HepG2 (cell line): ENCODE results near the gene VBP1. TPM values are rescaled to one million over a fixed set of nuclear protein-coding genes. Genes with fewer than 3 reads are reported as not detected.

ENCODE experiments used
- CERS6 ChIP-seq: sonication (generic); formaldehyde crosslinking; IDR thresholded peaks from 2 replicates; pipeline ENCODE4 v1.5.0; 2020; ENCODE audit warnings: missing genetic modification reagents
- FOXP1 ChIP-seq, 2 experiments: fragments of 450-650 bp in 1 of 2; IDR thresholded peaks; 2 replicates each; pipeline ENCODE4 v1.6.1; 2017 to 2018; ENCODE audit warnings: antibody characterized with exemption in 1 of 2
- GATA4 ChIP-seq: sonication (generic); IDR thresholded peaks from 2 replicates; pipeline ENCODE4 v1.6.1; 2016; ENCODE audit warnings: antibody characterized with exemption, low read depth, borderline replicate concordance
- GFI1 ChIP-seq: sonication (generic); formaldehyde crosslinking; IDR thresholded peaks from 2 replicates; pipeline ENCODE4 v1.5.0; 2020; ENCODE audit warnings: missing genetic modification reagents, mild to moderate bottlenecking, borderline replicate concordance
- GZF1 ChIP-seq: sonication (generic); formaldehyde crosslinking; IDR thresholded peaks from 2 replicates; pipeline ENCODE4 v1.5.1; 2020; ENCODE audit warnings: mild to moderate bottlenecking, missing genetic modification reagents
- KDM2A ChIP-seq: sonication (generic); formaldehyde crosslinking; IDR thresholded peaks from 2 replicates; pipeline ENCODE4 v1.4.0; 2020; ENCODE audit warnings: low read depth, missing genetic modification reagents, borderline replicate concordance
- KDM5B ChIP-seq: sonication (generic); formaldehyde crosslinking; IDR thresholded peaks from 2 replicates; pipeline ENCODE4 v1.4.0; 2020; ENCODE audit warnings: missing genetic modification reagents, mild to moderate bottlenecking, borderline replicate concordance
- MBD4 ChIP-seq: IDR thresholded peaks from 2 replicates; pipeline ENCODE4 v1.6.1; 2012; ENCODE audit warnings: low read length, inconsistent platforms, borderline replicate concordance
- NFE2 ChIP-seq: sonication (generic); formaldehyde crosslinking; IDR thresholded peaks from 2 replicates; pipeline ENCODE4 v1.4.0; 2020; ENCODE audit warnings: missing genetic modification reagents
- NFRKB ChIP-seq: fragments of 450-650 bp; IDR thresholded peaks from 2 replicates; pipeline ENCODE4 v1.6.1; 2017
- NFYB ChIP-seq: sonication (generic); formaldehyde crosslinking; IDR thresholded peaks from 2 replicates; pipeline ENCODE4 v1.4.0; 2020; ENCODE audit warnings: missing genetic modification reagents
- SP140L ChIP-seq: sonication (generic); formaldehyde crosslinking; IDR thresholded peaks from 2 replicates; pipeline ENCODE4 v1.4.0; 2020; ENCODE audit warnings: missing genetic modification reagents, borderline replicate concordance
- SP2 ChIP-seq: sonication (generic); formaldehyde crosslinking; IDR thresholded peaks from 2 replicates; pipeline ENCODE4 v1.5.1; 2020; ENCODE audit warnings: mild to moderate bottlenecking, missing genetic modification reagents
- SUZ12 ChIP-seq: fragments of 150-350 bp; IDR thresholded peaks from 2 replicates; pipeline ENCODE4 v1.6.1; 2014; ENCODE audit warnings: low read depth, low read length
- ZNF563 ChIP-seq: sonication (generic); formaldehyde crosslinking; IDR thresholded peaks from 2 replicates; pipeline ENCODE4 v1.8.0; 2022; ENCODE audit warnings: mild to moderate bottlenecking, moderate library complexity, missing genetic modification reagents
- ZNF589 ChIP-seq: sonication (generic); formaldehyde crosslinking; conservative IDR thresholded peaks from 2 replicates; pipeline ENCODE4 v1.8.0; 2022; ENCODE audit warnings: mild to moderate bottlenecking, moderate library complexity, missing genetic modification reagents
- polyA plus RNA-seq, 8 experiments: library from polyadenylated mRNA; depleted of rRNA in 3 of 8; stranded (reverse) in 7 of 8; unstranded in 1 of 8; fragments of >200 nt; fragmentation: Illumina TruSeq in 4 of 8; extraction: Trizol in 4 of 8; gene quantifications; 2 replicates each; pipeline versions ENCODE4 v1.2.1 to v1.2.3, GENCODE V29; 2011 to 2016; ENCODE audit warnings: low read depth in 4 of 8, missing spikeins in 1 of 8, mixed read lengths in 1 of 8; ENCODE audit not compliant: insufficient read depth in 1 of 8
- total RNA-seq, 5 experiments: library from RNA; depleted of rRNA; stranded (reverse); fragments of >200 nt; fragmentation: Illumina TruSeq; extraction: Trizol; gene quantifications; 2 replicates each; pipeline ENCODE4 v1.2.3, GENCODE V29; 2016; ENCODE audit warnings: low read depth in 1 of 5
- TF ChIP-seq, protein P1 (sequence below): sonication (generic); formaldehyde crosslinking; IDR thresholded peaks from 2 replicates; pipeline ENCODE4 v1.4.0; 2020; ENCODE audit warnings: mild to moderate bottlenecking, missing genetic modification reagents
- TF ChIP-seq, protein P2 (sequence below): sonication (generic); formaldehyde crosslinking; IDR thresholded peaks from 2 replicates; pipeline ENCODE4 v1.8.0; 2022; ENCODE audit warnings: low read depth, missing genetic modification reagents
- TF ChIP-seq, protein P3 (sequence below): sonication (generic); formaldehyde crosslinking; IDR thresholded peaks from 2 replicates; pipeline ENCODE4 v1.4.0; 2020; ENCODE audit warnings: missing genetic modification reagents
- TF ChIP-seq, protein P4 (sequence below): IDR thresholded peaks from 2 replicates; pipeline ENCODE4 v1.6.1; 2012; ENCODE audit warnings: low read length, improper control_type of control experiment

VBP1 gene
- total and polyA plus RNA-seq, 2 of the 13 experiments (the other 11 are each of a cell fraction or from before 2014, with no cell fraction given): 20.4 to 72.6 TPM

DNA sequence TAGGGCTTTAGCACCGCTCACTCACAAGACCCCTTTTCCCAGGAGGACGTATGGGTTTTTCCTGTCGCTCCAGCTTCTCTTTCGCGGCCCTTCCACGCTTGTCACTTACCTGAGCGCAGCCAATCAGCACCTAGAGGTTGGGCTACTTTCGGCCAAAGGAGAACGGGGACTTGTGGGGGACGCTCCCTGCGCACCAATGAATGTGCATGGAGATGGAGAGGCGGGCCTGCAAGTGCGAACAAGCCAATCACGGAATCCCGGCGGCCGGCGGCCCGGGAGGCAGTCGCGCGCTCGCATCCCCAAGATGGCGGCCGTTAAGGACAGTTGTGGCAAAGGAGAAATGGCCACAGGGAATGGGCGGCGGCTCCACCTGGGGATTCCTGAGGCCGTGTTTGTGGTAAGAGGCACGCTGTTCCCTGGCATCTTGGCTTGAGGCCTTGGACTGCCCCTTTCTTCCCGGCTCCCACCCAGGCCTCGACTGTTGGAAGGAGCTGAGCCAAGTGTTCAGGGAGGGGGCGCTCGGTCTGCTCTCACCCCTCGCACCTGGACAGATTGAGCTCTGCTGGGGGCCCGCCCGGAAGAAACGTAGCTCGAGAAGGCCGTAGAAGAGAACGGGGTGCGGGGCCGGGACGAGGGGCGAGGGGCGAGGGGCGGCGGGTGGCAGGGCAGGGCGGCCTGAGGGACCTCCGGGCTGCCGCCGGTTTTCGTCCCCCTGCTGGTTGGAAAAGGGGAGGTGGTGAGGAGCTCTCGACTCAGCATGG lies at the start of gene VBP1 (continued):
- TF ChIP-seq GZF1 (CRISPR knock-in tag): no peak
- TF ChIP-seq KDM2A (CRISPR knock-in tag): no peak; the same call in 1 of the 2 replicates
- TF ChIP-seq MBD4: no peak
- no peak for TF ChIP-seq ZNF563 (CRISPR knock-in tag)
- peak; percentile 97 for TF ChIP-seq NFYB (CRISPR knock-in tag)
- no peak for TF ChIP-seq SUZ12
- no peak for TF ChIP-seq FOXP1 (IDR thresholded peaks at IDR 0.05)
- TF ChIP-seq FOXP1 (CRISPR knock-in tag; IDR thresholded peaks at IDR 0.05): no peak
- peak; percentile 93 for TF ChIP-seq SP2 (CRISPR knock-in tag)
- TF ChIP-seq, protein P1, sequence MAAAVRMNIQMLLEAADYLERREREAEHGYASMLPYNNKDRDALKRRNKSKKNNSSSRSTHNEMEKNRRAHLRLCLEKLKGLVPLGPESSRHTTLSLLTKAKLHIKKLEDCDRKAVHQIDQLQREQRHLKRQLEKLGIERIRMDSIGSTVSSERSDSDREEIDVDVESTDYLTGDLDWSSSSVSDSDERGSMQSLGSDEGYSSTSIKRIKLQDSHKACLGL (CRISPR knock-in tag): no peak
- no peak for TF ChIP-seq SP140L (CRISPR knock-in tag)
- TF ChIP-seq, protein P2, sequence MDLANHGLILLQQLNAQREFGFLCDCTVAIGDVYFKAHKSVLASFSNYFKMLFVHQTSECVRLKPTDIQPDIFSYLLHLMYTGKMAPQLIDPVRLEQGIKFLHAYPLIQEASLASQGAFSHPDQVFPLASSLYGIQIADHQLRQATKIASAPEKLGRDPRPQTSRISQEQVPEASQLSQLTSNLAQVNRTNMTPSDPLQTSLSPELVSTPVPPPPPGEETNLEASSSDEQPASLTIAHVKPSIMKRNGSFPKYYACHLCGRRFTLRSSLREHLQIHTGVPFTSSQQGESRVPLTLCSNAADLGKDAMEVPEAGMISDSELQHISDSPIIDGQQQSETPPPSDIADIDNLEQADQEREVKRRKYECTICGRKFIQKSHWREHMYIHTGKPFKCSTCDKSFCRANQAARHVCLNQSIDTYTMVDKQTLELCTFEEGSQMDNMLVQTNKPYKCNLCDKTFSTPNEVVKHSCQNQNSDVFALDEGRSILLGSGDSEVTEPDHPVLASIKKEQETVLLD (CRISPR knock-in tag): no peak
- no peak for TF ChIP-seq NFRKB
- no peak; the same call in 1 of the 2 replicates for TF ChIP-seq GATA4
- TF ChIP-seq, protein P3, sequence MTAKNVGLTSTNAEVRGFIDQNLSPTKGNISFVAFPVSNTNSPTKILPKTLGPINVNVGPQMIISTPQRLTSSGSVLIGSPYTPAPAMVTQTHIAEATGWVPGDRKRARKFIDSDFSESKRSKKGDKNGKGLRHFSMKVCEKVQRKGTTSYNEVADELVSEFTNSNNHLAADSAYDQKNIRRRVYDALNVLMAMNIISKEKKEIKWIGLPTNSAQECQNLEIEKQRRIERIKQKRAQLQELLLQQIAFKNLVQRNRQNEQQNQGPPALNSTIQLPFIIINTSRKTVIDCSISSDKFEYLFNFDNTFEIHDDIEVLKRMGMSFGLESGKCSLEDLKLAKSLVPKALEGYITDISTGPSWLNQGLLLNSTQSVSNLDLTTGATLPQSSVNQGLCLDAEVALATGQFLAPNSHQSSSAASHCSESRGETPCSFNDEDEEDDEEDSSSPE: peak; percentile 31; the same call in 1 of the 2 replicates
- TF ChIP-seq KDM5B (CRISPR knock-in tag): peak; percentile 32; the same call in 1 of the 2 replicates
- no peak for TF ChIP-seq ZNF589 (CRISPR knock-in tag)
- TF ChIP-seq GFI1 (CRISPR knock-in tag): no peak
- no peak for TF ChIP-seq CERS6 (CRISPR knock-in tag)
- TF ChIP-seq NFE2 (CRISPR knock-in tag): no peak
- TF ChIP-seq, protein P4, sequence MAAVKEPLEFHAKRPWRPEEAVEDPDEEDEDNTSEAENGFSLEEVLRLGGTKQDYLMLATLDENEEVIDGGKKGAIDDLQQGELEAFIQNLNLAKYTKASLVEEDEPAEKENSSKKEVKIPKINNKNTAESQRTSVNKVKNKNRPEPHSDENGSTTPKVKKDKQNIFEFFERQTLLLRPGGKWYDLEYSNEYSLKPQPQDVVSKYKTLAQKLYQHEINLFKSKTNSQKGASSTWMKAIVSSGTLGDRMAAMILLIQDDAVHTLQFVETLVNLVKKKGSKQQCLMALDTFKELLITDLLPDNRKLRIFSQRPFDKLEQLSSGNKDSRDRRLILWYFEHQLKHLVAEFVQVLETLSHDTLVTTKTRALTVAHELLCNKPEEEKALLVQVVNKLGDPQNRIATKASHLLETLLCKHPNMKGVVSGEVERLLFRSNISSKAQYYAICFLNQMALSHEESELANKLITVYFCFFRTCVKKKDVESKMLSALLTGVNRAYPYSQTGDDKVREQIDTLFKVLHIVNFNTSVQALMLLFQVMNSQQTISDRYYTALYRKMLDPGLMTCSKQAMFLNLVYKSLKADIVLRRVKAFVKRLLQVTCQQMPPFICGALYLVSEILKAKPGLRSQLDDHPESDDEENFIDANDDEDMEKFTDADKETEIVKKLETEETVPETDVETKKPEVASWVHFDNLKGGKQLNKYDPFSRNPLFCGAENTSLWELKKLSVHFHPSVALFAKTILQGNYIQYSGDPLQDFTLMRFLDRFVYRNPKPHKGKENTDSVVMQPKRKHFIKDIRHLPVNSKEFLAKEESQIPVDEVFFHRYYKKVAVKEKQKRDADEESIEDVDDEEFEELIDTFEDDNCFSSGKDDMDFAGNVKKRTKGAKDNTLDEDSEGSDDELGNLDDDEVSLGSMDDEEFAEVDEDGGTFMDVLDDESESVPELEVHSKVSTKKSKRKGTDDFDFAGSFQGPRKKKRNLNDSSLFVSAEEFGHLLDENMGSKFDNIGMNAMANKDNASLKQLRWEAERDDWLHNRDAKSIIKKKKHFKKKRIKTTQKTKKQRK: peak; percentile 45; the same call in 1 of the 2 replicates
